ENCODE results near the gene CABLES1.
A peak's percentile ranks its signal among the peaks of the same experiment; 100 is the strongest.

The CABLES1 gene

GRCh38 chr18:23194155-23194996 lies 59.1 kb downstream of the CABLES1 start:
- DNase-seq (ENCODE audit: low spot score): peak; percentile 76

- DNase-seq (ENCODE audit: low spot score): no peak
These were observed 60.0 kb downstream of the CABLES1 start for GRCh38 chr18:23194997-23195957.

GRCh38 chr18:23196119-23197007 lies 61.1 kb downstream of the CABLES1 start:
- DNase-seq (ENCODE audit: low spot score): no peak

- DNase-seq (ENCODE audit: low spot score): no peak
These were observed 63.0 kb downstream of the CABLES1 start for GRCh38 chr18:23198217-23198845.

- DNase-seq (ENCODE audit: low spot score): no peak
These were observed 65.5 kb downstream of the CABLES1 start for GRCh38 chr18:23200756-23201155.

- DNase-seq (ENCODE audit: low spot score): no peak
These were observed 66.5 kb downstream of the CABLES1 start for GRCh38 chr18:23201741-23202140.

GRCh38 chr18:23203891-23204432 lies 68.7 kb downstream of the CABLES1 start:
- no peak for DNase-seq (ENCODE audit: low spot score)

GRCh38 chr18:23204589-23205235 lies 69.4 kb downstream of the CABLES1 start:
- DNase-seq (ENCODE audit: low spot score): no peak

GRCh38 chr18:23205980-23206379 lies 70.7 kb downstream of the CABLES1 start:
- DNase-seq (ENCODE audit: low spot score): no peak

- DNase-seq (ENCODE audit: low spot score): peak; percentile 63
These were observed 72.1 kb downstream of the CABLES1 start for GRCh38 chr18:23207191-23207955.

- DNase-seq (ENCODE audit: low spot score): no peak
These were observed 72.7 kb downstream of the CABLES1 start for GRCh38 chr18:23207994-23208393.

GRCh38 chr18:23208600-23208999 lies 73.3 kb downstream of the CABLES1 start:
- no peak for DNase-seq (ENCODE audit: low spot score)

GRCh38 chr18:23209031-23209430 lies 73.7 kb downstream of the CABLES1 start:
- no peak for DNase-seq (ENCODE audit: low spot score)

GRCh38 chr18:23209796-23210195 lies 74.5 kb downstream of the CABLES1 start:
- no peak for DNase-seq (ENCODE audit: low spot score)

- no peak for DNase-seq (ENCODE audit: low spot score)
These were observed 75.2 kb downstream of the CABLES1 start for GRCh38 chr18:23210526-23210925.

- no peak for DNase-seq (ENCODE audit: low spot score)
These were observed 75.9 kb downstream of the CABLES1 start for GRCh38 chr18:23211146-23211545.

GRCh38 chr18:23212161-23212560 lies 76.9 kb downstream of the CABLES1 start:
- no peak for DNase-seq (ENCODE audit: low spot score)

- no peak for DNase-seq (ENCODE audit: low spot score)
These were observed 77.9 kb downstream of the CABLES1 start for GRCh38 chr18:23213200-23213599.

- DNase-seq (ENCODE audit: low spot score): no peak
These were observed 82.5 kb downstream of the CABLES1 start for GRCh38 chr18:23217781-23218180.

- no peak for DNase-seq (ENCODE audit: low spot score)
These were observed 85.1 kb downstream of the CABLES1 start for GRCh38 chr18:23220355-23220754.
